HepG2 (cell line): Measurements from ENCODE around the gene TXNDC12. TPM values are rescaled to one million over a fixed set of nuclear protein-coding genes. Genes with fewer than 3 reads are reported as not detected.

Source experiments
- CEBPG ChIP-seq: IDR thresholded peaks from 2 replicates; pipeline ENCODE4 v1.6.1; 2016
- FOSL2 ChIP-seq: sonication (generic); formaldehyde crosslinking; IDR thresholded peaks from 2 replicates; pipeline ENCODE4 v1.4.0; 2020; ENCODE audit warnings: missing genetic modification reagents
- FOXJ3 ChIP-seq: sonication (generic); formaldehyde crosslinking; IDR thresholded peaks from 2 replicates; pipeline ENCODE4 v1.4.0; 2020; ENCODE audit warnings: missing genetic modification reagents, mild to moderate bottlenecking, borderline replicate concordance
- GABPB1 ChIP-seq: IDR thresholded peaks from 2 replicates; pipeline ENCODE4 v1.6.1; 2016; ENCODE audit warnings: mild to moderate bottlenecking, missing genetic modification reagents, moderate library complexity, missing compliant biosample characterization
- HOXD1 ChIP-seq: sonication (generic); formaldehyde crosslinking; IDR thresholded peaks from 2 replicates; pipeline ENCODE4 v1.5.0; 2020; ENCODE audit warnings: missing genetic modification reagents
- KLF13 ChIP-seq: sonication (generic); formaldehyde crosslinking; IDR thresholded peaks from 2 replicates; pipeline ENCODE4 v1.4.0; 2020; ENCODE audit warnings: mild to moderate bottlenecking, missing genetic modification reagents
- SIX1 ChIP-seq: sonication (generic); formaldehyde crosslinking; IDR thresholded peaks from 2 replicates; pipeline ENCODE4 v1.4.0; 2020; ENCODE audit warnings: missing genetic modification reagents, borderline replicate concordance
- ZBTB20 ChIP-seq: sonication (generic); formaldehyde crosslinking; IDR thresholded peaks from 2 replicates; pipeline ENCODE4 v1.8.1; 2023; ENCODE audit warnings: missing genetic modification reagents, low read depth, mild to moderate bottlenecking, borderline replicate concordance
- ZNF121 ChIP-seq: sonication (generic); formaldehyde crosslinking; IDR thresholded peaks from 2 replicates; pipeline ENCODE4 v1.5.0; 2020; ENCODE audit warnings: mild to moderate bottlenecking, missing genetic modification reagents
- ZNF224 ChIP-seq: sonication (generic); formaldehyde crosslinking; IDR thresholded peaks from 2 replicates; pipeline ENCODE4 v1.5.0; 2020; ENCODE audit warnings: mild to moderate bottlenecking, missing genetic modification reagents
- ZNF432 ChIP-seq: sonication (generic); formaldehyde crosslinking; IDR thresholded peaks from 2 replicates; pipeline ENCODE4 v1.5.0; 2020; ENCODE audit warnings: missing genetic modification reagents, mild to moderate bottlenecking, borderline replicate concordance
- ZNF567 ChIP-seq: sonication (generic); formaldehyde crosslinking; IDR thresholded peaks from 2 replicates; pipeline ENCODE4 v1.8.1; 2023; ENCODE audit warnings: mild to moderate bottlenecking, missing genetic modification reagents, borderline replicate concordance
- ZNF629 ChIP-seq: sonication (generic); formaldehyde crosslinking; conservative IDR thresholded peaks from 2 replicates; pipeline ENCODE4 v1.5.0; 2020; ENCODE audit warnings: missing genetic modification reagents
- ZNF746 ChIP-seq: sonication (generic); formaldehyde crosslinking; IDR thresholded peaks from 2 replicates; pipeline ENCODE4 v1.8.0; 2022; ENCODE audit warnings: mild to moderate bottlenecking, missing genetic modification reagents
- ZNF788 ChIP-seq: sonication (generic); formaldehyde crosslinking; IDR thresholded peaks from 2 replicates; pipeline ENCODE4 v1.5.0; 2020; ENCODE audit warnings: mild to moderate bottlenecking, missing genetic modification reagents, borderline replicate concordance
- polyA plus RNA-seq, 8 experiments: library from polyadenylated mRNA; depleted of rRNA in 3 of 8; stranded (reverse) in 7 of 8; unstranded in 1 of 8; fragments of >200 nt; fragmentation: Illumina TruSeq in 4 of 8; extraction: Trizol in 4 of 8; gene quantifications; 2 replicates each; pipeline versions ENCODE4 v1.2.1 to v1.2.3, GENCODE V29; 2011 to 2016; ENCODE audit warnings: low read depth in 4 of 8, missing spikeins in 1 of 8, mixed read lengths in 1 of 8; ENCODE audit not compliant: insufficient read depth in 1 of 8
- total RNA-seq, 5 experiments: library from RNA; depleted of rRNA; stranded (reverse); fragments of >200 nt; fragmentation: Illumina TruSeq; extraction: Trizol; gene quantifications; 2 replicates each; pipeline ENCODE4 v1.2.3, GENCODE V29; 2016; ENCODE audit warnings: low read depth in 1 of 5
- TF ChIP-seq, protein P1 (sequence below): sonication (generic); formaldehyde crosslinking; IDR thresholded peaks from 2 replicates; pipeline ENCODE4 v1.4.0; 2020; ENCODE audit warnings: mild to moderate bottlenecking, missing genetic modification reagents
- TF ChIP-seq, protein P2 (sequence below): sonication (generic); formaldehyde crosslinking; IDR thresholded peaks from 2 replicates; pipeline ENCODE4 v1.5.1; 2020; ENCODE audit warnings: missing genetic modification reagents, mild to moderate bottlenecking, borderline replicate concordance
- TF ChIP-seq, protein P3 (sequence below): sonication (generic); formaldehyde crosslinking; IDR thresholded peaks from 2 replicates; pipeline ENCODE4 v1.9.0; 2021; ENCODE audit warnings: missing genetic modification reagents, borderline replicate concordance
- TF ChIP-seq, protein P4 (sequence below): sonication (generic); formaldehyde crosslinking; IDR thresholded peaks from 2 replicates; pipeline ENCODE4 v1.4.0; 2020; ENCODE audit warnings: missing genetic modification reagents, borderline replicate concordance

TXNDC12 gene
- total and polyA plus RNA-seq, 2 of the 13 experiments (the other 11 are each of a cell fraction or from before 2014, with no cell fraction given): 65.6 to 67.2 TPM

DNA sequence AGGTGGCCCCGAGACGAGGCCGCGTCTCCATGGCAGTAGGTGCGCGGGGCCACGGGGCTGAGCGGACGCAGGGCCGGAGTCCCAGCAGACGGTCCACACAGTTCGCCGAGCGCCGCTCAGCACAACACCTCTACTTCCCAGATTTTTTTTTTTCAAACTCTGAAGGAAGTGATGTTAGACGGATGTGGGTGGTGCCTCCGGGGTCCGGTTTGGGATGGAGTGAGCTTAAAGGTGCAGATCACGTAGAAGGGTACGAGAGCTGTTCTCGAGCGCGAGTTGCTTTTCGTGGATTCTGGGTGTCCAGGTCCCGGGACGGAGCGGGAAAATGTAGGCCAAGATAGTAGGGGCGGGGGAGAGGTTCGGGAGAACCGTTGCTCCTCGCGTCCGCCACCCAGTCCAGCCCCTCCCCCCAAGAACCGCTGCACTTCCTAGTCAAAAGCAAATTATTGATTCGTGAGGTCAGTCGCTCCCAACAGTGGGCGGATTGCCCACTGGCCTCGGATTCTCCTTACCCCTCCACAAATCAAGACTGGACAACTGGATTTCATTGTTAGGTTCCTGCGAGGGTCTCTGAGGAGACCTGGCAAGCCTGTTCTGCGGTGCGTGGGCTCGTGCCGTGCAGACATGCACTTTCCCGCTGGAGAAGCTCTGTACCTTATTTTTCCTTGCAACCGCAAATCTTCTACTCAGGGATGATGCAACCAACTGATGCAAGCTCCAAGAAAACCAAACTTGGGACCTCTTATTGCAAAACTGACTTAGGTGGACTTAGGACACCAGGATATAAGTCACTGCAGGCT, at the start of gene TXNDC12 (continued):
- TF ChIP-seq ZNF746 (CRISPR knock-in tag): peak; percentile 47; the same call in 1 of the 2 replicates
- TF ChIP-seq KLF13: no peak
- peak; percentile 54; the same call in 1 of the 2 replicates for TF ChIP-seq ZNF788 (CRISPR knock-in tag)
- TF ChIP-seq, protein P1, sequence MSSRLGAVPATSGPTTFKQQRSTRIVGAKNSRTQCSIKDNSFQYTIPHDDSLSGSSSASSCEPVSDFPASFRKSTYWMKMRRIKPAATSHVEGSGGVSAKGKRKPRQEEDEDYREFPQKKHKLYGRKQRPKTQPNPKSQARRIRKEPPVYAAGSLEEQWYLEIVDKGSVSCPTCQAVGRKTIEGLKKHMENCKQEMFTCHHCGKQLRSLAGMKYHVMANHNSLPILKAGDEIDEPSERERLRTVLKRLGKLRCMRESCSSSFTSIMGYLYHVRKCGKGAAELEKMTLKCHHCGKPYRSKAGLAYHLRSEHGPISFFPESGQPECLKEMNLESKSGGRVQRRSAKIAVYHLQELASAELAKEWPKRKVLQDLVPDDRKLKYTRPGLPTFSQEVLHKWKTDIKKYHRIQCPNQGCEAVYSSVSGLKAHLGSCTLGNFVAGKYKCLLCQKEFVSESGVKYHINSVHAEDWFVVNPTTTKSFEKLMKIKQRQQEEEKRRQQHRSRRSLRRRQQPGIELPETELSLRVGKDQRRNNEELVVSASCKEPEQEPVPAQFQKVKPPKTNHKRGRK (CRISPR knock-in tag): no peak
- TF ChIP-seq FOXJ3 (CRISPR knock-in tag): peak; percentile 48; the same call in 1 of the 2 replicates
- no peak for TF ChIP-seq ZNF432 (CRISPR knock-in tag)
- TF ChIP-seq ZNF121: 0 out of 2 replicates have a peak, but pooled peaks have one; percentile 8
- peak; percentile 86; the same call in 1 of the 2 replicates for TF ChIP-seq ZNF224 (CRISPR knock-in tag)
- TF ChIP-seq ZNF567 (CRISPR knock-in tag): 0 out of 2 replicates have a peak, but pooled peaks have one; percentile 28
- TF ChIP-seq ZBTB20 (CRISPR knock-in tag): peak; percentile 83; the same call in 1 of the 2 replicates
- TF ChIP-seq FOSL2: peak; percentile 22; the same call in 1 of the 2 replicates
- no peak; the same call in 1 of the 2 replicates for TF ChIP-seq ZNF629 (CRISPR knock-in tag)
- TF ChIP-seq, protein P2, sequence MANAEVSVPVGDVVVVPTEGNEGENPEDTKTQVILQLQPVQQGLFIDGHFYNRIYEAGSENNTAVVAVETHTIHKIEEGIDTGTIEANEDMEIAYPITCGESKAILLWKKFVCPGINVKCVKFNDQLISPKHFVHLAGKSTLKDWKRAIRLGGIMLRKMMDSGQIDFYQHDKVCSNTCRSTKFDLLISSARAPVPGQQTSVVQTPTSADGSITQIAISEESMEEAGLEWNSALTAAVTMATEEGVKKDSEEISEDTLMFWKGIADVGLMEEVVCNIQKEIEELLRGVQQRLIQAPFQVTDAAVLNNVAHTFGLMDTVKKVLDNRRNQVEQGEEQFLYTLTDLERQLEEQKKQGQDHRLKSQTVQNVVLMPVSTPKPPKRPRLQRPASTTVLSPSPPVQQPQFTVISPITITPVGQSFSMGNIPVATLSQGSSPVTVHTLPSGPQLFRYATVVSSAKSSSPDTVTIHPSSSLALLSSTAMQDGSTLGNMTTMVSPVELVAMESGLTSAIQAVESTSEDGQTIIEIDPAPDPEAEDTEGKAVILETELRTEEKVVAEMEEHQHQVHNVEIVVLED: peak; percentile 69; the same call in 1 of the 2 replicates
- TF ChIP-seq, protein P3, sequence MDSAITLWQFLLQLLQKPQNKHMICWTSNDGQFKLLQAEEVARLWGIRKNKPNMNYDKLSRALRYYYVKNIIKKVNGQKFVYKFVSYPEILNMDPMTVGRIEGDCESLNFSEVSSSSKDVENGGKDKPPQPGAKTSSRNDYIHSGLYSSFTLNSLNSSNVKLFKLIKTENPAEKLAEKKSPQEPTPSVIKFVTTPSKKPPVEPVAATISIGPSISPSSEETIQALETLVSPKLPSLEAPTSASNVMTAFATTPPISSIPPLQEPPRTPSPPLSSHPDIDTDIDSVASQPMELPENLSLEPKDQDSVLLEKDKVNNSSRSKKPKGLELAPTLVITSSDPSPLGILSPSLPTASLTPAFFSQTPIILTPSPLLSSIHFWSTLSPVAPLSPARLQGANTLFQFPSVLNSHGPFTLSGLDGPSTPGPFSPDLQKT: no peak
- TF ChIP-seq CEBPG (CRISPR knock-in tag): peak; percentile 98
- no peak for TF ChIP-seq SIX1
- TF ChIP-seq, protein P4, sequence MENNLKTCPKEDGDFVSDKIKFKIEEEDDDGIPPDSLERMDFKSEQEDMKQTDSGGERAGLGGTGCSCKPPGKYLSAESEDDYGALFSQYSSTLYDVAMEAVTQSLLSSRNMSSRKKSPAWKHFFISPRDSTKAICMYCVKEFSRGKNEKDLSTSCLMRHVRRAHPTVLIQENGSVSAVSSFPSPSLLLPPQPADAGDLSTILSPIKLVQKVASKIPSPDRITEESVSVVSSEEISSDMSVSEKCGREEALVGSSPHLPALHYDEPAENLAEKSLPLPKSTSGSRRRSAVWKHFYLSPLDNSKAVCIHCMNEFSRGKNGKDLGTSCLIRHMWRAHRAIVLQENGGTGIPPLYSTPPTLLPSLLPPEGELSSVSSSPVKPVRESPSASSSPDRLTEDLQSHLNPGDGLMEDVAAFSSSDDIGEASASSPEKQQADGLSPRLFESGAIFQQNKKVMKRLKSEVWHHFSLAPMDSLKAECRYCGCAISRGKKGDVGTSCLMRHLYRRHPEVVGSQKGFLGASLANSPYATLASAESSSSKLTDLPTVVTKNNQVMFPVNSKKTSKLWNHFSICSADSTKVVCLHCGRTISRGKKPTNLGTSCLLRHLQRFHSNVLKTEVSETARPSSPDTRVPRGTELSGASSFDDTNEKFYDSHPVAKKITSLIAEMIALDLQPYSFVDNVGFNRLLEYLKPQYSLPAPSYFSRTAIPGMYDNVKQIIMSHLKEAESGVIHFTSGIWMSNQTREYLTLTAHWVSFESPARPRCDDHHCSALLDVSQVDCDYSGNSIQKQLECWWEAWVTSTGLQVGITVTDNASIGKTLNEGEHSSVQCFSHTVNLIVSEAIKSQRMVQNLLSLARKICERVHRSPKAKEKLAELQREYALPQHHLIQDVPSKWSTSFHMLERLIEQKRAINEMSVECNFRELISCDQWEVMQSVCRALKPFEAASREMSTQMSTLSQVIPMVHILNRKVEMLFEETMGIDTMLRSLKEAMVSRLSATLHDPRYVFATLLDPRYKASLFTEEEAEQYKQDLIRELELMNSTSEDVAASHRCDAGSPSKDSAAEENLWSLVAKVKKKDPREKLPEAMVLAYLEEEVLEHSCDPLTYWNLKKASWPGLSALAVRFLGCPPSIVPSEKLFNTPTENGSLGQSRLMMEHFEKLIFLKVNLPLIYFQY: peak; percentile 61; the same call in 1 of the 2 replicates
- peak; percentile 92 for TF ChIP-seq GABPB1 (CRISPR knock-in tag)
- 0 out of 2 replicates have a peak, but pooled peaks have one; percentile 32 for TF ChIP-seq HOXD1 (CRISPR knock-in tag)
